ENCODE data around the gene STIM1. TPM values are rescaled to one million over a fixed set of nuclear protein-coding genes. Genes with fewer than 3 reads are reported as not detected.

The STIM1 gene
- total RNA-seq, 4 donors from 2014 or later = 42.4 to 114 (median 72.8) TPM

GRCh38 chr11:4025967-4026324, 170.5 kb downstream of the STIM1 start:
- TF ChIP-seq POLR2A (IDR thresholded peaks at IDR 0.05) = no peak
- TF ChIP-seq POLR2AphosphoS5 (IDR thresholded peaks at IDR 0.05) = no peak
- TF ChIP-seq EP300 (IDR thresholded peaks at IDR 0.05) = no peak
- no peak for TF ChIP-seq CTCF (IDR thresholded peaks at IDR 0.05)
- peaks cover 0 to 4% of the 10 kb centered on the region in 2 donors for H3K36me3 ChIP-seq
- ATAC-seq = peak; percentile 74
- no peak overlapping the region for H3K4me3 ChIP-seq
- H3K27ac ChIP-seq = peak overlapping the region; percentile 75 to 84 (median 78)
- H3K27me3 ChIP-seq = no peaks in the 10 kb centered on the region
- H3K9me3 ChIP-seq = no peaks in the 10 kb centered on the region
- 7% methylated on average over 2 of the region's 2 CpGs for WGBS, 2 donors (ENCODE audit: low coverage in 1 of 2)
- peaks cover 19 to 59% (median 33%) of the 10 kb centered on the region in 3 donors for H3K4me1 ChIP-seq

- ATAC-seq = no peak
Observed at GRCh38 chr11:4026389-4026788, 170.9 kb downstream of the STIM1 start.

GRCh38 chr11:4027746-4028145, 172.3 kb downstream of the STIM1 start:
- Histone ChIP-seq H3K4me3 (no peak overlapping the region), H3K4me1 (peaks cover 19 to 59% (median 33%) of the 10 kb centered on the region in 3 donors), H3K27me3 (no peaks in the 10 kb centered on the region), H3K36me3 (peaks cover 0 to 4% of the 10 kb centered on the region in 2 donors), H3K27ac (peak overlapping the region; percentile 11 to 80 (median 75)), H3K9me3 (no peaks in the 10 kb centered on the region)
- 6 to 9% methylated on average over 1 of the region's 1 CpG for WGBS, 2 donors (ENCODE audit: low coverage in 1 of 2)
- TF ChIP-seq POLR2A (IDR thresholded peaks at IDR 0.05) (no peak), POLR2AphosphoS5 (IDR thresholded peaks at IDR 0.05) (no peak), EP300 (IDR thresholded peaks at IDR 0.05) (no peak), CTCF (IDR thresholded peaks at IDR 0.05) (no peak)
- ATAC-seq = no peak

More at GRCh38 chr11:4026389-4026788, 170.9 kb downstream of the STIM1 start:
- TF ChIP-seq POLR2A (IDR thresholded peaks at IDR 0.05) = no peak
- TF ChIP-seq POLR2AphosphoS5 (IDR thresholded peaks at IDR 0.05) = no peak
- TF ChIP-seq CTCF (IDR thresholded peaks at IDR 0.05) = no peak
- no peak for TF ChIP-seq EP300 (IDR thresholded peaks at IDR 0.05)
- 53 to 80% methylated on average over 1 of the region's 1 CpG for WGBS, 2 donors (ENCODE audit: low coverage in 1 of 2)
- Histone ChIP-seq H3K27me3 (no peaks in the 10 kb centered on the region), H3K4me3 (no peak overlapping the region), H3K36me3 (peaks cover 0 to 4% of the 10 kb centered on the region in 2 donors), H3K9me3 (no peaks in the 10 kb centered on the region), H3K27ac (peak overlapping the region; percentile 75 to 84 (median 78)), H3K4me1 (peaks cover 19 to 59% (median 33%) of the 10 kb centered on the region in 3 donors)

GRCh38 chr11:4030197-4030596, 174.7 kb downstream of the STIM1 start:
- ATAC-seq = no peak
- Histone ChIP-seq H3K27ac (no peak overlapping the region), H3K4me3 (no peak overlapping the region), H3K27me3 (no peaks in the 10 kb centered on the region), H3K36me3 (no peaks in the 10 kb centered on the region), H3K9me3 (no peaks in the 10 kb centered on the region), H3K4me1 (peaks cover 11 to 44% (median 25%) of the 10 kb centered on the region in 3 donors)
- 45 to 71% methylated on average over 1 to 3 of the region's 3 CpGs for WGBS, 2 donors (ENCODE audit: low coverage in 1 of 2)
- TF ChIP-seq POLR2AphosphoS5 (IDR thresholded peaks at IDR 0.05) (no peak), POLR2A (IDR thresholded peaks at IDR 0.05) (no peak), CTCF (IDR thresholded peaks at IDR 0.05) (no peak), EP300 (IDR thresholded peaks at IDR 0.05) (no peak)

GRCh38 chr11:4032097-4032496, 176.6 kb downstream of the STIM1 start:
- no peak for ATAC-seq
- no peak overlapping the region for H3K27ac ChIP-seq
- H3K4me3 ChIP-seq = no peak overlapping the region
- TF ChIP-seq CTCF (IDR thresholded peaks at IDR 0.05) = no peak
- no peak for TF ChIP-seq EP300 (IDR thresholded peaks at IDR 0.05)
- no peak for TF ChIP-seq POLR2A (IDR thresholded peaks at IDR 0.05)
- no peak for TF ChIP-seq POLR2AphosphoS5 (IDR thresholded peaks at IDR 0.05)
- WGBS, 2 donors (ENCODE audit: low coverage in 1 of 2) = 50 to 100% methylated on average over 2 of the region's 2 CpGs
- no peaks in the 10 kb centered on the region for H3K9me3 ChIP-seq
- H3K36me3 ChIP-seq = no peaks in the 10 kb centered on the region
- H3K27me3 ChIP-seq = no peaks in the 10 kb centered on the region
- peaks cover 3 to 25% (median 10%) of the 10 kb centered on the region in 3 donors for H3K4me1 ChIP-seq

Measured in gastroesophageal sphincter (tissue), 4 donors.